ENCODE measurements around the gene KIF3B.

The KIF3B gene

DNA sequence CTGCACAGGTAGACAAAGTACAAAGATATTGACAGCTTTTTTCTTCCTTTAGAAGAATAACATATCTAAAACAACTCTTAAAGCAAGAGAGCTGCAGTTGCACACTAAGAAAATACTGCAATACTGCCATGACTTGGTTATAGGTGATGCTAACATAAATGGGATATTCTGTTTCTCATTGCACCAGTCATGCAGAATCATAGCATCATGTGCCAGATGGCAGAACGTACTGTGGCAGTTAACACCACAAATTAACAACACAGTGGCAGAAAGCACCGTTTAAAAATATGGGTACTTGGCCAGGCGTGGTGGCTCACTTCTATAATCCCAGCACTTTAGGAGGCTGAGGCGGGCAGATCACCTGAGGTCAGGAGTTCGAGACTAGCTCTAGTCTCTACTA lies 88.1 kb downstream of the KIF3B start:
- no peak overlapping the region for H3K27ac ChIP-seq (replicated peaks)
- DNase-seq (ENCODE audit: low read depth in 1 of 2, low spot score in 1 of 2), result no peak
- TF ChIP-seq POLR2AphosphoS5 (IDR thresholded peaks at IDR 0.05; ENCODE audit: low read depth), result no peak
- TF ChIP-seq, protein P1, sequence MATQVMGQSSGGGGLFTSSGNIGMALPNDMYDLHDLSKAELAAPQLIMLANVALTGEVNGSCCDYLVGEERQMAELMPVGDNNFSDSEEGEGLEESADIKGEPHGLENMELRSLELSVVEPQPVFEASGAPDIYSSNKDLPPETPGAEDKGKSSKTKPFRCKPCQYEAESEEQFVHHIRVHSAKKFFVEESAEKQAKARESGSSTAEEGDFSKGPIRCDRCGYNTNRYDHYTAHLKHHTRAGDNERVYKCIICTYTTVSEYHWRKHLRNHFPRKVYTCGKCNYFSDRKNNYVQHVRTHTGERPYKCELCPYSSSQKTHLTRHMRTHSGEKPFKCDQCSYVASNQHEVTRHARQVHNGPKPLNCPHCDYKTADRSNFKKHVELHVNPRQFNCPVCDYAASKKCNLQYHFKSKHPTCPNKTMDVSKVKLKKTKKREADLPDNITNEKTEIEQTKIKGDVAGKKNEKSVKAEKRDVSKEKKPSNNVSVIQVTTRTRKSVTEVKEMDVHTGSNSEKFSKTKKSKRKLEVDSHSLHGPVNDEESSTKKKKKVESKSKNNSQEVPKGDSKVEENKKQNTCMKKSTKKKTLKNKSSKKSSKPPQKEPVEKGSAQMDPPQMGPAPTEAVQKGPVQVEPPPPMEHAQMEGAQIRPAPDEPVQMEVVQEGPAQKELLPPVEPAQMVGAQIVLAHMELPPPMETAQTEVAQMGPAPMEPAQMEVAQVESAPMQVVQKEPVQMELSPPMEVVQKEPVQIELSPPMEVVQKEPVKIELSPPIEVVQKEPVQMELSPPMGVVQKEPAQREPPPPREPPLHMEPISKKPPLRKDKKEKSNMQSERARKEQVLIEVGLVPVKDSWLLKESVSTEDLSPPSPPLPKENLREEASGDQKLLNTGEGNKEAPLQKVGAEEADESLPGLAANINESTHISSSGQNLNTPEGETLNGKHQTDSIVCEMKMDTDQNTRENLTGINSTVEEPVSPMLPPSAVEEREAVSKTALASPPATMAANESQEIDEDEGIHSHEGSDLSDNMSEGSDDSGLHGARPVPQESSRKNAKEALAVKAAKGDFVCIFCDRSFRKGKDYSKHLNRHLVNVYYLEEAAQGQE (IDR thresholded peaks at IDR 0.05; ENCODE audit: insufficient replicate concordance, low read depth), result no peak
- no peak for TF ChIP-seq SPI1 (IDR thresholded peaks at IDR 0.05; ENCODE audit: borderline replicate concordance, low read depth)
- no peak for TF ChIP-seq GABPA (IDR thresholded peaks at IDR 0.05; ENCODE audit: low read depth)
- TF ChIP-seq CTCF (IDR thresholded peaks at IDR 0.05; ENCODE audit: insufficient read depth, low read length), result no peak

DNA sequence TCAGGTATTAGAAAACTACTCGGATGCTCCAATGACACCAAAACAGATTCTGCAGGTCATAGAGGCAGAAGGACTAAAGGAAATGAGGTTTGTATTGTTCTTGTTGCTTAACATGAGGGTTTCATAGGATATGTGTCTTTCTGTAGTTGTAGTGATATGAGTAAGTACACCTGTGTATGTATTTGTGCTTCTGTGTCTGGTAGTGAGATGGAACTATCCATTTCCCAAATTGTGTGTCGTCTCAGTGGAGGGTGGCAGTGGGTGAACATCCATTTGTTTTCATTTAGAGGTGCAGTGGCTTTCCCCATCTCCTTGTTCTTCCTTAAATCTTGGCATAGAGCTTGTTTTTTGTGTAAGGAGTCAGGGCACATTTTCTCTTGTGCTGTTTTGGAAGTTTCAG lies 88.9 kb downstream of the KIF3B start:
- H3K27ac ChIP-seq (replicated peaks), result no peak overlapping the region
- TF ChIP-seq GABPA (IDR thresholded peaks at IDR 0.05; ENCODE audit: low read depth) (no peak), CTCF (IDR thresholded peaks at IDR 0.05; ENCODE audit: insufficient read depth, low read length) (no peak), SPI1 (IDR thresholded peaks at IDR 0.05; ENCODE audit: borderline replicate concordance, low read depth) (no peak), POLR2AphosphoS5 (IDR thresholded peaks at IDR 0.05; ENCODE audit: low read depth) (no peak)
- TF ChIP-seq, protein P1 (IDR thresholded peaks at IDR 0.05; ENCODE audit: insufficient replicate concordance, low read depth), result no peak
- no peak overlapping the region for H3K4me3 ChIP-seq (replicated peaks; ENCODE audit: insufficient read depth, low read length)
- DNase-seq (ENCODE audit: low read depth in 1 of 2, low spot score in 1 of 2), result no peak
- no peaks in the 10 kb centered on the region for H3K27me3 ChIP-seq (ENCODE audit: insufficient read depth, poor library complexity, severe bottlenecking)

More for the DNA sequence above, 88.1 kb downstream of the KIF3B start:
- Histone ChIP-seq H3K27me3 (ENCODE audit: insufficient read depth, poor library complexity, severe bottlenecking) (no peaks in the 10 kb centered on the region), H3K4me3 (replicated peaks; ENCODE audit: insufficient read depth, low read length) (no peak overlapping the region)

DNA sequence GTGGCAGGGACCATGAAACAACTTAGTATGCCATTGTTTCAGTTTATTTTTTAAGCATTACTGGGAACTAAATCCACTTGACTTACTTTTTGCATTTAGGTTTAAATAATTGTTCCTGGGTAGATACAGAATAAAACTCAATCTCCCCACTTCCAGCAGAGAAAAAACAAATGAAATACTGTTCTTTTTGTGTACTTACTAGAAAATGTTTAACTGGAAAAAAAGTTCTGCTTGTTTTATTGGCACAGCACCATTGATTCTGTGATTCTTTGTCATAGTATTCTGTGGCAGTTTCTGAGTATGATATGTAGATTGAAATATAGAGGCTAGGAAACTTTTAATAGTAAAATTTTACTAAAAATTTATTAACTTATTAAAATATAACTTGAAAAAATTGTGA lies 90.9 kb downstream of the KIF3B start:
- no peak overlapping the region for H3K27ac ChIP-seq (replicated peaks)
- no peak overlapping the region for H3K4me3 ChIP-seq (replicated peaks; ENCODE audit: insufficient read depth, low read length)
- no peaks in the 10 kb centered on the region for H3K27me3 ChIP-seq (ENCODE audit: insufficient read depth, poor library complexity, severe bottlenecking)
- no peak for TF ChIP-seq GABPA (IDR thresholded peaks at IDR 0.05; ENCODE audit: low read depth)
- DNase-seq (ENCODE audit: low read depth in 1 of 2, low spot score in 1 of 2), result no peak

DNA sequence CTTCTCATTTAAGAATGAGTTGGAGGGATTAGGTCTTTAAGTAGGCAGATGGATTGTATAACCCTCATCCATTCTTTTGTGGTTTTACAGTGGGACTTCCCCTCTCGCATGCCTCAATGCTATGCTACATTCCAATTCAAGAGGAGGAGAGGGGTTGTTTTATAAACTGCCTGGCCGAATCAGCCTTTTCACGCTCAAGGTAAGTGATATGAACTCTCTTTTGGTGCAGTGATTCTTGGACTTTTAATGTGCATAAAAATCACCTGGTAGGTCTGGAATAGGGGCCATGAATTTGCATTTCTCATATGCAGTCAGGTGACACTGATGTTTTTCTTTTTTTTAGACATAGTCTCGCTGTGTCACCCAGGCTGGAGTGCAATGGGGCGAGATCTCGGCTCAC lies 91.5 kb downstream of the KIF3B start:
- no peak overlapping the region for H3K27ac ChIP-seq (replicated peaks)
- DNase-seq (ENCODE audit: low read depth in 1 of 2, low spot score in 1 of 2), result no peak
- no peak for TF ChIP-seq CTCF (IDR thresholded peaks at IDR 0.05; ENCODE audit: insufficient read depth, low read length)
- no peak for TF ChIP-seq GABPA (IDR thresholded peaks at IDR 0.05; ENCODE audit: low read depth)
- TF ChIP-seq SPI1 (IDR thresholded peaks at IDR 0.05; ENCODE audit: borderline replicate concordance, low read depth), result peak; percentile 25; the same call in 1 of the 2 replicates
- TF ChIP-seq, protein P1 (IDR thresholded peaks at IDR 0.05; ENCODE audit: insufficient replicate concordance, low read depth), result no peak
- no peak for TF ChIP-seq POLR2AphosphoS5 (IDR thresholded peaks at IDR 0.05; ENCODE audit: low read depth)
- no peak overlapping the region for H3K4me3 ChIP-seq (replicated peaks; ENCODE audit: insufficient read depth, low read length)
- H3K27me3 ChIP-seq (ENCODE audit: insufficient read depth, poor library complexity, severe bottlenecking), result no peaks in the 10 kb centered on the region

Data from HL-60 (cell line).